ENCODE measurements around the gene ZBTB16. TPM values are rescaled to one million over a fixed set of nuclear protein-coding genes. Genes with fewer than 3 reads are reported as not detected.
A peak's percentile ranks its signal among the peaks of the same experiment; 100 is the strongest.

Gene ZBTB16
- total and polyA plus RNA-seq, 4 donors, result 8.9 to 140 (median 34.5) TPM

GRCh38 chr11:114152785-114153184, 93.3 kb downstream of the ZBTB16 start:
- Histone ChIP-seq H3K9ac (ENCODE audit: low read depth in 1 of 2, low read length in 2 of 2) (peak overlapping the region in 1 of 2 donors; percentile 6), H3K27ac (ENCODE audit: low read depth in 1 of 2, low read length in 2 of 2) (peak overlapping the region; percentile 90 to 91), H3K9me3 (ENCODE audit: control insufficient read depth in 4 of 4, low read length in 3 of 4) (no peaks in the 10 kb centered on the region), H3K4me3 (ENCODE audit: low read depth in 1 of 3, low read length in 3 of 3) (no peak overlapping the region), H3K27me3 (ENCODE audit: control insufficient read depth in 4 of 4, insufficient read depth in 4 of 4, low read length in 3 of 4) (no peaks in the 10 kb centered on the region), H3K36me3 (ENCODE audit: control insufficient read depth in 4 of 4, insufficient read depth in 3 of 4, low read depth in 1 of 4, low read length in 3 of 4) (peaks cover 0 to 7% (median 4%) of the 10 kb centered on the region in 4 donors), H3K4me1 (ENCODE audit: control insufficient read depth in 4 of 4, insufficient read depth in 4 of 4, low read length in 3 of 4) (peaks cover 45 to 91% (median 72%) of the 10 kb centered on the region in 4 donors)
- DNase-seq (ENCODE audit: low spot score), result no peak
- WGBS, result 51% methylated on average over 2 of the region's 2 CpGs
- TF ChIP-seq JUND (IDR thresholded peaks at IDR 0.05) (no peak), HNF4G (IDR thresholded peaks at IDR 0.05) (no peak), FOXA1 (IDR thresholded peaks at IDR 0.05) (no peak), EGR1 (IDR thresholded peaks at IDR 0.05; ENCODE audit: low read depth in 2 of 2) (no peak), TAF1 (conservative IDR thresholded peaks at IDR 0.05) (no peak), ATF3 (IDR thresholded peaks at IDR 0.05) (no peak), CTCF (IDR thresholded peaks at IDR 0.05; ENCODE audit: low read depth, low read length, missing input control) (no peak), RAD21 (IDR thresholded peaks at IDR 0.05) (no peak), REST (IDR thresholded peaks at IDR 0.05) (no peak), GABPA (IDR thresholded peaks at IDR 0.05 in 1 of 2, conservative IDR thresholded peaks at IDR 0.05 in 1 of 2) (no peak), ZBTB33 (IDR thresholded peaks at IDR 0.05) (no peak), RXRA (IDR thresholded peaks at IDR 0.05) (no peak), YY1 (IDR thresholded peaks at IDR 0.05) (no peak), NR2F2 (IDR thresholded peaks at IDR 0.05) (no peak), FOXA2 (IDR thresholded peaks at IDR 0.05) (no peak), HNF4A (conservative IDR thresholded peaks at IDR 0.05) (no peak), MAX (IDR thresholded peaks at IDR 0.05) (no peak), SP1 (IDR thresholded peaks at IDR 0.05) (no peak)

Measured in liver (tissue), 9 donors.